HG03095 (cell line): ENCODE measurements around the gene GSTP1.
"Not testable (repeated sequence)": the region's sequence is repeated elsewhere in the genome, so short reads cannot be mapped to it uniquely, and the experiment has no call there.

Source experiments
- ATAC-seq: cut with Tn5 transposase; IDR thresholded peaks from one replicate; pipeline ENCODE4 v1.9.1; 2021; ENCODE audit warnings: moderate library complexity; ENCODE audit not compliant: unreplicated experiment

Gene GSTP1

GRCh38 chr11:67562963-67563704, 20.5 kb upstream of the GSTP1 start:
- no peak for ATAC-seq

- not testable (repeated sequence) for ATAC-seq
Observed at GRCh38 chr11:67563705-67564114, 19.9 kb upstream of the GSTP1 start.

- no peak for ATAC-seq
Observed at GRCh38 chr11:67564230-67564629, 19.4 kb upstream of the GSTP1 start.

GRCh38 chr11:67571443-67571842, 12.2 kb upstream of the GSTP1 start:
- ATAC-seq: no peak

DNA sequence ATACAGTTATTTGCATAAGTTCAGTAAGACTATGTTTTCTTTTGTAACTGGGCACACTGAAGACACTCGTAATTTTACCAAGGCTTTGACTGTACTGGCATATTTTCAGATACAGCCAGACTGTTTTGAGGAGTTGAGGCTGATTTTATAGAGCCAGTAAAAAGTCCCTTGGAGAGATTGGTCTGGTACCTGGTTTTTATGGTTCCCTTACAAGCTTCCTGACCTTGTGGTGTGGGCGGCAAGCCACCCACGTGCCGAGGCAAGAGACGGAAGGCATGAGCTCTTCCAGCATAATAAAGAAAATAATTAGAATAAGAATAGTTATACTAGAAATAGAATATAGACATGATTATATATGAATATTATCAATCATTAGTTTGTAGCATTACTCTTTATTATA, 11.3 kb upstream of the GSTP1 start:
- no peak for ATAC-seq

DNA sequence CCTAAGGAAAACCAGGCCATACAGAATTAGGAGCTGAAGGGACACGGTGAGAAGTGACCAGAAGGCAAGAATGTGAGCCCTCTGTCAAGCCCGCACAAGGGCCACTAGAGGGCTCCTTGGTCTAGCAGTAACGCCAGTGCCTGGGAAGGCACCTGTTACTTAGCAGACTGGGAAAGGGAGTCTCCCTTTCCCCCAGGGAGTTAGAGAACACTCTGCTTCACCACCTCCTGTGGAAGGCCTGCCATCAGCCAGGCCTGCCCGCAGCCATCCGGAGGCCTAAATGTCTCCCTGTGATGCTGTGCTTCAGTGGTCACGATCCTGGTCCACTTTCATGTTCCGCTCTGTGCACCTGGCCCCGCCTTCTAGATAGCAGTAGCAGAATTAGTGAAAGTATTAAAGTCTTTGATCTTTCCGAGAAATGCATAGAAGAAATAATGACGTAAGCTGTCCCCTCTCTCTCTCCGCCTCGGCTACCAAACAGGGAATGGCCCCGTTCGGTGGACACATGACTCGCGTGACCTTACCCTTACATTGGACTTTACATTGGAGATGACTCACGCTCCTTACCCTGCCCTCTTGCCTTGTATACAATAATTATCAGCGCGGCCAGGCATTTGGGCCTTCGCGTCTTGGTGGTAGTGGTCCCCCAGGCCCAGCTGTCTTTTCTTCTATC, 10.7 kb upstream of the GSTP1 start:
- no peak for ATAC-seq

DNA sequence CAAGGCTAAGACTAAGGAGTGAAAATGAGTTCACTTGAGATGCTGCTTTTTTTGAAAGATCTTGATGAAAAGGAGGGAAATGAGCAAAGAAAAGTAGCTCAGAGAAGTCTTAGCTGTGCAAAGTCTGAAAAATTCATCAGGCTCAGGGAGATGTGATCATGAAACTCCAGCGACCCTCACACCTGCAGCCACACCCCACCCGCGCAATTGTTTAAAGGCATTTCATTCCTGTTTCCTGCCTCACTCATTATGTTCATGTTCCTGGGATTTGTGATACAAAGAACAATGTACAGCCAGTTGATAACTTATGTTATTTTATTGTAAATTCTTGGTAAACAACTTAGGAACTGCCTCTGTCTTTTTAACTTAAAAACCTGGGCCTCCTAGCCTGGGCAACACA, 8.7 kb upstream of the GSTP1 start:
- no peak for ATAC-seq

GRCh38 chr11:67576735-67577475, 6.7 kb upstream of the GSTP1 start:
- no peak for ATAC-seq

DNA sequence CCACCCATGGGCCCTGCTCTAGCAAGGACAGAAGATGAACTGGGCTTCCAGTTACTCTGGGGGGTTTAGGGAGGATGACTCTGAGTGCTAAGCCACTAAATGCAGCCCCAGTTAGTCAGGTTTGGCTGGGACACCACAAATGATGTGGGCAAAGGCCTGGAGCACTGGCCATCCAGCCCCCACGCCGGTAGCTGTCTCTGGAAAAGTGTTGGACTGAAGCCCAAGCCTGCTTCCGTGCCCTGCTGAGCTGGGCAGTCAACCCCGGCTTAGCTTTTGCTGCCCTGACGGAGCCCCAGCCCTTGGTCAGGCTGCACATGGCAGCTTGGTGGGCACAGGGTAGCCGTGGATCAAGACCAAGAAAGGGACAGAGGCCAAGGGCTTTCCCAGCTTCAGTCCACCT, 5.7 kb upstream of the GSTP1 start:
- no peak for ATAC-seq

DNA sequence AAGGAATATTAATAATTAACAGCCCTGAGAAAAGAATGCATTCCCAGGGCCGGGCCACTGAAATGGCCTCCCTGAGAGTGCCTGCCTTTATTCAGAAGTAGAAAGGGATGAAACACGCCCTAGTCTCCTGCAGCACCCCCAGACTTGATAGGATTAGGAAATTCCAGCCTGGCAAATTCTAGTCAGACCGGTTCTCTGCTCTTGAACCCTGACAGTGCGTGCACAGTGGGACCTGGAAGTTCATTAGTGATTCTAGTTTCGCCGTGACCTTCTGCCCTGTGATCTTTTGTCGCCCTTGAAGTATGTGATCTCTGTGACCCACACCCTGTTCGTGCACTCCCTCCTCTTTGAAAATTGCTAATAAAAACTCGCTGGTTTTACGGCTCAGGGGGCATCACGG, 2.1 kb upstream of the GSTP1 start:
- ATAC-seq: no peak

DNA sequence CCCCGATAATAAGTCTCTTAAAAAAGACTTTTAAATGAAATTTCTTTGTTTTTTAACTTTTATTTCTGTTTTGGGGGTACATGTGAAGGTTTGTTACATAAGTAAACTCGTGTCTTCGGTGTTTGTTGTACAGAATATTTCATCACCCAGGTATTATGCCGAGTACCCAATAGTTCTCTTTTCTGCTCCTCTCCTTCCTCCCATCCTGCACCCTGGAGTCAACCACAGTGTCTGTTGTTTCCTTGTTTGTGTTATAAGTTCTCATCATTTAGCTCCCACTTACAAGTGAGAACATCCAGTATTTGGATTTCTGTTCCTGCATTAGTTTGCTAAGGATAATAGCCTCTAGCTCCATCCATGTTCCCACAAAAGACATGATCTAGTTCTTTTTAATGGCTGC, 1.6 kb upstream of the GSTP1 start:
- no peak for ATAC-seq

DNA sequence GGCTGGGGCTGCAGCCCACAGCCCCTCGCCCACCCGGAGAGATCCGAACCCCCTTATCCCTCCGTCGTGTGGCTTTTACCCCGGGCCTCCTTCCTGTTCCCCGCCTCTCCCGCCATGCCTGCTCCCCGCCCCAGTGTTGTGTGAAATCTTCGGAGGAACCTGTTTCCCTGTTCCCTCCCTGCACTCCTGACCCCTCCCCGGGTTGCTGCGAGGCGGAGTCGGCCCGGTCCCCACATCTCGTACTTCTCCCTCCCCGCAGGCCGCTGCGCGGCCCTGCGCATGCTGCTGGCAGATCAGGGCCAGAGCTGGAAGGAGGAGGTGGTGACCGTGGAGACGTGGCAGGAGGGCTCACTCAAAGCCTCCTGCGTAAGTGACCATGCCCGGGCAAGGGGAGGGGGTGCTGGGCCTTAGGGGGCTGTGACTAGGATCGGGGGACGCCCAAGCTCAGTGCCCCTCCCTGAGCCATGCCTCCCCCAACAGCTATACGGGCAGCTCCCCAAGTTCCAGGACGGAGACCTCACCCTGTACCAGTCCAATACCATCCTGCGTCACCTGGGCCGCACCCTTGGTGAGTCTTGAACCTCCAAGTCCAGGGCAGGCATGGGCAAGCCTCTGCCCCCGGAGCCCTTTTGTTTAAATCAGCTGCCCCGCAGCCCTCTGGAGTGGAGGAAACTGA, 731 bp downstream of the GSTP1 start:
- no peak for ATAC-seq

DNA sequence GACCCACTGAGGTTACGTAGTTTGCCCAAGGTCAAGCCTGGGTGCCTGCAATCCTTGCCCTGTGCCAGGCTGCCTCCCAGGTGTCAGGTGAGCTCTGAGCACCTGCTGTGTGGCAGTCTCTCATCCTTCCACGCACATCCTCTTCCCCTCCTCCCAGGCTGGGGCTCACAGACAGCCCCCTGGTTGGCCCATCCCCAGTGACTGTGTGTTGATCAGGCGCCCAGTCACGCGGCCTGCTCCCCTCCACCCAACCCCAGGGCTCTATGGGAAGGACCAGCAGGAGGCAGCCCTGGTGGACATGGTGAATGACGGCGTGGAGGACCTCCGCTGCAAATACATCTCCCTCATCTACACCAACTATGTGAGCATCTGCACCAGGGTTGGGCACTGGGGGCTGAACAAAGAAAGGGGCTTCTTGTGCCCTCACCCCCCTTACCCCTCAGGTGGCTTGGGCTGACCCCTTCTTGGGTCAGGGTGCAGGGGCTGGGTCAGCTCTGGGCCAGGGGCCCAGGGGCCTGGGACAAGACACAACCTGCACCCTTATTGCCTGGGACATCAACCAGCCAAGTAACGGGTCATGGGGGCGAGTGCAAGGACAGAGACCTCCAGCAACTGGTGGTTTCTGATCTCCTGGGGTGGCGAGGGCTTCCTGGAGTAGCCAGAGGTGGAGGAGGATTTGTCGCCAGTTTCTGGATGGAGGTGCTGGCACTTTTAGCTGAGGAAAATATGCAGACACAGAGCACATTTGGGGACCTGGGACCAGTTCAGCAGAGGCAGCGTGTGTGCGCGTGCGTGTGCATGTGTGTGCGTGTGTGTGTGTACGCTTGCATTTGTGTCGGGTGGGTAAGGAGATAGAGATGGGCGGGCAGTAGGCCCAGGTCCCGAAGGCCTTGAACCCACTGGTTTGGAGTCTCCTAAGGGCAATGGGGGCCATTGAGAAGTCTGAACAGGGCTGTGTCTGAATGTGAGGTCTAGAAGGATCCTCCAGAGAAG, 1.6 kb downstream of the GSTP1 start:
- ATAC-seq: no peak

DNA sequence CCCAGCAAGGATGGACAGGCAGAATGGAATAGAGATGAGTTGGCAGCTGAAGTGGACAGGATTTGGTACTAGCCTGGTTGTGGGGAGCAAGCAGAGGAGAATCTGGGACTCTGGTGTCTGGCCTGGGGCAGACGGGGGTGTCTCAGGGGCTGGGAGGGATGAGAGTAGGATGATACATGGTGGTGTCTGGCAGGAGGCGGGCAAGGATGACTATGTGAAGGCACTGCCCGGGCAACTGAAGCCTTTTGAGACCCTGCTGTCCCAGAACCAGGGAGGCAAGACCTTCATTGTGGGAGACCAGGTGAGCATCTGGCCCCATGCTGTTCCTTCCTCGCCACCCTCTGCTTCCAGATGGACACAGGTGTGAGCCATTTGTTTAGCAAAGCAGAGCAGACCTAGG, 2.3 kb downstream of the GSTP1 start:
- ATAC-seq: no peak

- ATAC-seq: no peak
Observed at GRCh38 chr11:67586568-67587250, 3.1 kb downstream of the GSTP1 start.

- ATAC-seq: no peak
Observed at GRCh38 chr11:67588136-67588503, 4.5 kb downstream of the GSTP1 start.

DNA sequence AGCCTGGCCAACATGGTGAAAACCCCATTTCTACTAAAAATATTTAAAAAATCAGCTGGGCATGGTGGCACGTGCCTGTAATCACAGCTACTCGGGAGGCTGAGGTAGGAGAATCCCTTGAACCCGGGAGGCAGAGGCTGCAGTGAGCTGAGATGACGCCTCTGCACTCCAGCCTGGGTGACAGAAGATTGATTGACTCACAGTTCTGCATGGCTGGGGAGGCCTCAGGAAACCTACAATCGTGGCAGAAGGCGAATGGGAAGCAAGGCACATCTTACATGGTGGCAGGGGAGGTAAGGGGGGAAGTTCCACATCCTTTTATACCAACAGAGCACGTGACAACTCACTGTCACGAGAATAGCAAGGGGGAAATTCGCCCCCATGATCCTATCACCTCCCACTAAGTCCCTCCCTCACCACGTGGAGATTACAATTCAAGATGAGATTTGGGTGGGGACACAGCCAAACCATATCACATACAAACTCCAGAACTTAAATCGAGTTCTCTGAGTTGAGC, 5.3 kb downstream of the GSTP1 start:
- ATAC-seq: not testable (repeated sequence)

GRCh38 chr11:67592880-67593564, 9.4 kb downstream of the GSTP1 start:
- ATAC-seq: no peak

DNA sequence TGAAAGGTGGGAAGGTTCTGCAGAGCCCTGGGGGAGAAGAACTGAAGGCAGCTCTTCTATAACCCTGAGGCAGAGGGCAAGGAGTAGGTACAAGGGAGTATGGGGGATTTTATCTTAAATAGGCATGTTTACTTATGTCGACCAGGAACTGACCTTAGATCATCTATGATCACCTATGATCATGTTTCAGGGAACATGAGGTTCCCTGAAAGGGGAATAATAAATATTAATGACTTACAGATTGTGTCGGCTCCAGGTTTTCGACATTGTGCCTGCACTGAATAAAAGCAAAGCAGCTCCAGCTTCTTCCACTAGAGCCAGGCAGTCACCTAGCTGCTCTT, 9.9 kb downstream of the GSTP1 start:
- ATAC-seq: no peak
